Activated CD4-positive, CD25-positive, alpha-beta regulatory T cell treated with anti-CD3 and anti-CD28 coated beads, Interleukin-2, amount 50 U/mL, for 16 hours (primary cell): ENCODE data around the gene RECK.
"Not testable (repeated sequence)": the region's sequence is repeated elsewhere in the genome, so short reads cannot be mapped to it uniquely, and the experiment has no call there.

Source experiments
- DNase-seq: peaks from one replicate; pipeline ENCODE4 v3.0.0-alpha.2; 2020; ENCODE audit warnings: low read depth, low spot score

RECK gene

DNA sequence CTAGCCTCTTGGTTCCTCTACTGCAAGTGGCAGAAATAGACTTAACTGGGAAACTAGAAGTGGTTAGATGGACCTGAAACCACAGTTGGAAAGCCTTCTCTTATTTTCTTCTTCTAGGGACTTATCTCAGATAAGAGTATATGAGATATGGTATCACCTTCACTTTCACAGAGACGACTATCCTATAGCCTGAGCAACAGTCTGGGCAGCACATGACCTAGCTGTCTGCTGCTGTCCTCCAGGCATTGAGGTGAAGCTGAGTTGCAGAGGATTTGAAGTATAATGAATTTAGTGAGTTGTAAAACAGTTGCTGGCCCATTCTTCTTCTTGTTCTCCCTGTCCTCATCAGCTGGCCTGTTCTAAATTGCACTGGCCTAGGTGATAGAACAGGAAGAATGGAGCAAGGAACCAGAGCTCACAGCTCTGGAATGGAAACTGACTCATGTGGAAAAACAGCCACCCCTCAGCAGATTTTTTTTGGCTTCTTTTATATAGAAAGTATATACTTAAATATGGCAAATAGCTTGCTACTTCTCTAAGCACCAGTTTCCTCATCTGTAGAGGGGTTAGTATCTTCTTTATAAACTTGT is 27.8 kb downstream of the RECK start:
- DNase-seq, result no peak

GRCh38 chr9:36074055-36074454 is 37.3 kb downstream of the RECK start:
- DNase-seq, result no peak

DNA sequence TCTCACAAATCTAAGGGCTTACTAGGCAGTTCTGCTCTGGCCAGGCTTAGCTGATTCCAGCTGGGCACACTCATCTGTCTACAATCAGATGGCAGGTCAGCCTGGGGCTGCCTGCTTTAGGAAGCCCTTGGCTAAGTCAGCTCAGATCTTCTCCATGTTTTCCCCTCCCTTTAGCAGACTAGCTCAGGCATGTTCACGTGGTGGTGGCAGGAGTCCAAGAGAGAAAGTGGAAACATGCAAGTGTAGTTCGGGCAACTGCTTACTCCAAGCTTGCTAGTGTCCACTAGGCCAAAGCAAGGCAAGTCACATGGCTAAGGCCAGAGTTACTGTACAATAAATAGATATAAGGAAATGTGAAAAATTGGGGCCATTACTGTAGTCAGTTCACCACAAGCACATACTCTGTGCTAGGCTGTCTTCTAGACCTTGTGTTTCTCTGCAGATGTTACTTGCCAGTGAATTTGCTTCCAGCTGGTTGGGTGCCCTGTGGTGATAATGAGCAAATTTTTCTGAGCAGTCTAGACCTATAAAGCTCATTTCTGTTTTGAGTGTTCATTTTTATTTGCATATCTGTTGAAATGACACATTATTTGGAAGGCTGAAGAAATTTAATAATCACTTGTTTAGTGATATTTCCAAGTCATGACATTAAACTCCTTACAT is 38.3 kb downstream of the RECK start:
- DNase-seq, result no peak

DNA sequence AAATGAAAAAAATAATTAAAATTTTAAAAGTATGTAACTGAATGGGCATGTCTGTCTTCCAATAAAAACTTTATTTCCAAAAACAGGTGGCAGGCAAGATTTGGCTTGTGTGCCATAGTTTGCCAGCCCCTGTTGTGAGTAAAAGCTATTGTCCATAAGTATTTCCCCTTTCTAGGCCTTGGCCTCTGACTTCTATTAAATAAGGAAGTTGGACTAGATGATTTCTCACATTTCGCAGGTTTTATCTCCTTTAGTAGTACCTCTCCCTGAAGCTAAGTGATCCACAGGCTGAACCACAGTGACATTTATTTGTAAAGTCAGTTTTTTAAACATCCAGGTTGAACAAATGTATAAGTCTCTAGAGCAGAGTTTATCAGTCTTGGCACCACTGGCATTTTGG is 41.3 kb downstream of the RECK start:
- DNase-seq, result no peak

DNA sequence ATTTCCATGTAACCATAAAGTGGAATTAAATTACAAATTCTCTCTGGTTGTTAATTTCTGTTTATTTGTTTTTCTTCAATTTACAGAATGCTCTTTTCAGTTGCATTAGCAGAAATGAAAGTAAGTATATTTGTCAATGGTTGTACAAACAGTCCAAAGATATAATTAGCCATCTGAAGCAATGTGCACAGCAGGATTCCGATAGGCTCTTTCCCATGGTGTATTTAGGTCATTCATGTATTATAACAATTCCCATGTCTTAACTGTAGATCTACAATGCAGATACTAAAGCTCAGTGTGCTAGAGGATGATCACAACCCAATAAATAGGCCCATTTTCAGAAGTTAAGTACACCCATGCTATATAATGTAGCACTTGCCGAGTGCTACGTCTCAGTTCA is 43.8 kb downstream of the RECK start:
- no peak for DNase-seq

GRCh38 chr9:36082931-36083330 is 46.2 kb downstream of the RECK start:
- no peak for DNase-seq

- DNase-seq, result no peak
Observed at GRCh38 chr9:36086442-36086841, 49.7 kb downstream of the RECK start.

DNA sequence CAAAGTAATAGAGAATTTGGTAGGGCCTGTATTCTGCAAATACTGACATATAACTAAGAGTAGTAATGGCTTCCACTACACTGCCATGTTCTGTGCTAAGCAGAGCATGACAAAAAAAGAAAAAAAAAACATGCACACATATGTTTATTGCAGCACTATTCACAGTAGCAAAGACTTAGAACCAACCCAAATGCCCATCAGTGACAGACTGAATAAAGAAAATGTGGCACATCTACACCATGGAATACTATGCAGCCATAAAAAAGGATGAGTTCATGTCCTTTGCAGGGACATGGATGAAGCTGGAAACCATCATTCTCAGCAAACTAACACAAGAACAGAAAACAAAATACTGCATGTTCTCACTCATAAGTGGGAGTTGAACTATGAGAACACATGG is 50.3 kb downstream of the RECK start:
- DNase-seq, result not testable (repeated sequence)

DNA sequence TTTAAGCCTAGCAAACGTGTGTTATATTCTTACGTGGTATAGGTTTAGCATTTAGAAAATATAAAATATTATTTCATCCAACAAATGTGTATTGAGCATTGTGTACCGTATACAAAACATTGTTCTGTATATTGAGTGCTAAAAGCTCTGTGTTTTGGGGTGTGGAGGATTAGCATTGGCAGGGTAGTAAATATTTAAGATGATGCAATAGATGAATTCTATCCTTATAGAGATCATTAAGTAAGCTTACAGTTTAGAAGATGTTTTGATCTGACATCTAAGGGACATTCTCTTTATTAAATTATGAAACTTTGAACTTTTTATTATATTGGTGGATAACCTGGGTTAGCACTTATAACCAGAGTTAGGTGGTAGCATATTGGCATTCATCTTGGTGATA is 51.3 kb downstream of the RECK start:
- DNase-seq, result no peak

- DNase-seq, result no peak
Observed at GRCh38 chr9:36091026-36091953, 54.6 kb downstream of the RECK start.

- DNase-seq, result no peak
Observed at GRCh38 chr9:36092014-36092413, 55.3 kb downstream of the RECK start.

GRCh38 chr9:36092509-36093215 is 55.9 kb downstream of the RECK start:
- DNase-seq, result peak; percentile 4

DNA sequence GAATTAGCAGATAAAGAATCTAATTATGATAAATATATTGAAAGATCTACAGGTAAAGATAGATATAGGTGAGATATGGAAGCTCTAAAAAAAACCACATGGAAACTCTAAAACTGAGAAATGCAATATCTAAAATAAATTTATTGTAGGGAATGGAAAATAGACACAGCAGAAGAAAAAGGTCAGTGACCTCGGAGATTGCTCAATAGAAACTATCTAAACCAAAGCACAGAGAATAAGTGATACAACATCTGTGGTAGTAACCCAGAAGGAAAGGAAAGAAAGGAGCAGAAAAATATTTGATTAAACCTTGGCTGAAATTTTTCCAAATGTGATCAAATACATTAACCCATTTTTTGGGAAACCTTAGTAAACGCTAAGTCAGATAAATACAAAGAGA is 56.7 kb downstream of the RECK start:
- no peak for DNase-seq

DNA sequence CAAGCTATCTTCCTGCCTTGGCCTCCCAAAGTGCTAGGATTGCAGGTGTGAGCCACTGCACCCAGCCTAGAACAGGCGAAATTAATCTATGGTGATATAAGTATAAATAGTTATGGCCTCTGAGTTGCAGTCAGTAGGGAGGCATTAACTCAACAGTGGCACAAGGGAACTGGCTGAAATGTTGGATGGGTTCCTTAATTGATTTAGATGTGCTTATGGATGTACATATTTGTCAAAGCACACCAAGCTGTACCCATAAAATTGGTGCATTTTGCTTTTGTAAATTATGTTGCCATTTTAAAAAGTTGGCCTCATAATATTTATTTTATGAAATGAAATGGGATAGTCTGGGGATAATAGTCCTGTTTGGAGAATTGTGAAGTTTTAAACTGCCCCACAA is 63.0 kb downstream of the RECK start:
- no peak for DNase-seq

DNA sequence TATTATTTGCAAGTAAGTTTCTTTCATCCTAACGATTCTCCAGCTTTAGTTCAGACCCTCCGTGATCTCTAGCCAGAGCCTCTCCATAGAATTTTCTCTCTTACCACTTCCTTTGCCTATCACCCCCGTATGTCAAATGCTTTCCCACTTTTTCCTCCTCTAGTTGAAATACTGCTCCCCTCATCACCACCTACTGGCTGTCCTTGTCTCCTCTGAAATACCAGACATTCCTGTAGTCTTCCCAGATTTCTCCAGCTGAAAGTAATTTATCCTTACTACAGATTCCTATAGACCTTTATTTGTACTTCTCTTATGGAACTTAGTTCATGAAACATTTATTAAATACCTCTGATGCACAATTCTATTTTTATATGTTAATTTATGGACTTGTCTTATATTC is 63.8 kb downstream of the RECK start:
- no peak for DNase-seq

DNA sequence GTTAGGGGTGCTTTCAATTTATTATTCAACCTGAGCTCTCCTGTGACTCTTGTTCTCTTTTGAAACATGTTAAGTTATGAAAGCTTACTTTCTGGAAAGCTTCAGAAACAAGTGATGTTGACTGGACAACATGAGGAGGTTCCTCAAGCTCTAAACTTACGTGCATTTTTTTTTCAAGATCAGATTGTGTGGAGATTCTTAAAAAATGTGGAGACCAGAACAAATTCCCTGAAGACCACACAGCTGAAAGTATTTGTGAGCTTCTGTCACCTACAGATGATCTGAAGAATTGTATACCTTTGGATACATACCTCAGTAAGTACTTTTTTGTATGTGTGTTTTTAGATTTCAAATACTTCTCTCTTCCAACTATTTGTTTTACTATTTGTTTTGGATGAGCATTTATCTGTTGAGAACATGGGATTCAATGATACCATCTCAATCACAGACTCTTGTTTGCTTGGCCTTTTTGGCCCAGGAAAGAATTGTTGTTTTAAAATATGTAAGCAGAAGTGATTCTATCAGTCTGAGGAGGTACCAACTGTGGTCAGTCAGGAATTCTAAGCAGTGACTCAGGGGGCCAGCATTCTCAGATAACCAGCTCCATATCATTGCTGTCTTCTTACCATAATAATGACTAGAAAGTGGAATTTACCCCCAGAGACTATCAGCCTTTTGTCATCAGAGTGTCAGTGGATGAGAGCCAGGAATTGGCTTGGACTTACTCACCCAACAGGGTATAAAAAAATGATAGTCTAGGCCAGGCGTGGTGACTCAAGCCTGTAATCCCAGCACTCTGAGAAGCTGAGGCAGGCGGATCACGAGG is 65.4 kb downstream of the RECK start:
- no peak for DNase-seq

- peak; percentile 79 for DNase-seq
Observed at GRCh38 chr9:36102742-36103495, 66.2 kb downstream of the RECK start.

DNA sequence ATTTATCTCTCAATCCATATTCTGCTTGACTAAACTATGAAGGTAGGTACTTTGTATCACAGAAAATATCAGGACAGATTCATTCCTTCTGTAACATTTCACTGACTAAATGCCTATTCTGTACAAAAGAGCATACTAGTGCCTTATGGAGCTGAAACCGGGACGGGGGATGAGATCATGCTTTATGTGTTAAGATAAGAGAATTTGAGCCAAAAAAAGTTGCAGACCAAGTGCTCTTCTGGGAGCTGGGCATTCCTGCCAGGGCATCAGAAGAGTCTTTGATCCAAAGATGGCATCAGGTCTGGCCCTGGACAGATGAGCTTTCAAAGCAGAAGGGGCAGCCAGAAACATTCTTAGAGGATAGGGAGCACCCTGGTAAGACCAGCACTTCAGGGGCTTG is 72.4 kb downstream of the RECK start:
- DNase-seq, result no peak

- DNase-seq, result no peak
Observed at GRCh38 chr9:36110434-36110833, 73.7 kb downstream of the RECK start.

DNA sequence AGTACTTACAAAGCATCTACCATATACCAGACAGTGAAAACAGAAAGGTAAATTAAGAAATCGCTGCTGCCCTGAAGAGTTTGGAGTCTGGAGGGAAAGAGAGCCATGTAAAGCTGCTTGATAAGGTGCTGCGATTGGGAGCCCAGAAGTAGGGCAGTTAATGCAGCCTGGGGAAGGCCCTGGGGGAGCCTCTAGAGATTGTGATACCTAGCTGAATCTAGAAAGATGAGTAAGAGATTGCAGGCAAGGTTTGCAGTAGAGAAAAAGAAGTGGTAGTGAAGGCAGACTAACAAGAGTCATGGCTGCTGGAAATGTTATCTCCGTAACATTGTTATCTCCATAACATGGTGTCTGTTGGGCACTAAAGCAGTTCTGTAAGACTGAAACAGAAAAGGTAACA is 75.8 kb downstream of the RECK start:
- no peak for DNase-seq

- DNase-seq, result no peak
Observed at GRCh38 chr9:36113999-36114398, 77.3 kb downstream of the RECK start.
